GM18502 (cell line): ENCODE data around the gene HEPN1.
"Not testable (repeated sequence)": the region's sequence is repeated elsewhere in the genome, so short reads cannot be mapped to it uniquely, and the experiment has no call there.

ENCODE experiments used
- ATAC-seq: cut with Tn5 transposase; IDR thresholded peaks from one replicate; pipeline ENCODE4 v1.9.1; 2021; ENCODE audit warnings: mild to moderate bottlenecking; ENCODE audit not compliant: unreplicated experiment, poor library complexity

HEPN1 gene

DNA sequence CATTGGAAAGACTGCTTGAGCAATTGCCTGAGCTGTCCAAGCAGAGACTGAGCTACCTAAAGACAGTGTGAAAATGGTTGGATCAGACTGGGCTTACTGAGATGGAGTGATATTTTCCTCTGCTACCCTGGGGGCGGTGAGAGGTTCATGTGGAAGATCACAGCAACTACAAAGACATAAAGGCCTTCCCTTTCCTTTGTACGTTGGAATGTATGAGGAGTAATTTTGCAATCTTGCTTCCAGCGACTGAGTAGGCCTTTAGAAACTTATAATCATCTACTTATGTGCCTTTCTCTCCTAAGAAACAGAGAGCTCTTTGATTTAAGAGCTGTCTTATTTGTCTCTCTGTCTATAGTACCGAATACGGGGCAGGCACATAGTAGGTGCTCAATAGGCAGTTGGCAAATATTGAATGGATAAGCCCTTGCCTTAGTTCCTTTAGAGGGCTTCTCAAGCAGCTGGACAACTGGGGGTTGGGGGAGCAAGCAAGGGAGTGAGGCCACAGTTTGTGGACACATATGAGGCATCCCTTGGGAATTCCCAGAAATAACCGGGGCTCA, 19.2 kb downstream of the HEPN1 start:
- ATAC-seq = no peak

DNA sequence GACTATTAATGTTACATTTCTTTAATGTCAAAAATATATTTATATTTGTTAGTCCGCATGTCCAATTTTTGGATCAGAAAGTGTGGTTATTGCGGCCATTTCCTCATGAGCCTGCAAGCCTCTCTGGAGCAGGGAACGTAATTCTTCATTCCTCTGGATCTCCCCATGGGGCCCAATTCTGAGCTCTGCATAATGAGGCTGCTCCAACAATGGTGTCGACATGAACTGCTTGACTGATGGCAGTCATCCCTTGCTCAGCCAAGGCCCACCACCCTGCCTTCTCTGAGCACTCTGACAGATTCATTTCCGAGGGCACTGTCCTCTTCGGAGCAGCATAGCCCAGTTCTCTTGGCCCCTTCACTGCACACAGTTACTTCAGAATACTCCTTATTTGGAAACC, 19.9 kb downstream of the HEPN1 start:
- ATAC-seq = no peak

DNA sequence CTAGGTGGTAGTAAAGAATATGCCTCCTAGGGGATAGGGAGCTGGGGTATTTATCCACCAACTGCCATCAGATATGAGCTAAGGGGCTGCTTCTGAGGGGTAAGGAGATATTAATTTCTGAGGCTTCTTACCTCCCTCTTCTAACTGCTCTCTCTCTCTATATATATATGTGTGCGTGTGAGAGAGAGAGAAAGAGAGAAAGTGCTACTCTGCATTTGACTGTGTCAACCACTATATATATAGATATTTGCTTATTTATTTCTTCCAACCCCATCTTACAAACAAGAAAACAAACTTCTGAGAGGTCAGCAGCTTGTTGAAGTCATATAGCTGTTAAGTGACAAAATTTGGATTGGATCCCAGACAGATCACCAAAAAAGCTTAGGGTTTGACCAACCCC, 22.7 kb downstream of the HEPN1 start:
- no peak for ATAC-seq

DNA sequence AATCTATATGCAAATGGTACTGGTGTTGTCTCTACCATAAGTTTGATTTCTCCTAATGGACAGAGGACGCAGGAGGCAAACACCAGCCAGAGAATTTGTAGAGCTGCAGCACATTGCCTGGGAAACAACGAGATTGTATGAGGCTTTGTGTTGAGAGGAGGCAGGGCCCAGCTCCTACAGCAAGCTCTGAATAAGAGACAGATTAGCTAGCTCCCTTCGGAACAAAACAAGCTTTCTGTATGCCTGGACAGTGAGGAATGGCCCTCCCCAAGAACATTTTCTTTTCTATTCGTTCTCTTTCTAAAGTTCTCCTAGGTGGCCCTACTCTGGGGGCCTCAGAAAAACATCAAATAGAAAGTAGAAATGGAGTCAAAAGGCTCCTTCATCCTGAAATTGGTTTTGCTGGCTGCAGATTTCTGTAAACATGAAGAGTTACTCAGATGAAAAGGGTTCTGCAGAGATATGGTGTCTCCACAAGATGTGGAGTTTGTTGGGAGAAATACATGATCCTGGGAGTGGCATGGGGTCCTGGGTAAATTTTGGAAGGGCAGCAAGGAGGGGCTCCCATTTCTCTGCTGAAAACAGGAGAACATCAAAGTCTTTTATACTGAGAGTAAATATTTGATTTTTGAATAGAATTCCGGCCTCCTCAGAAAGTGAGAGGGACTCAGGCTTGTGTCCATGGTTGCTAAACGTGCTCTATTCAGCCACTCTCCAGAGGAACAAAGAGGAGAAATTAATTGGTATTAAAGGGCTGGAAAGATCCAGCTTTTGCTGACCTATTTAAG, 23.6 kb downstream of the HEPN1 start:
- no peak for ATAC-seq

DNA sequence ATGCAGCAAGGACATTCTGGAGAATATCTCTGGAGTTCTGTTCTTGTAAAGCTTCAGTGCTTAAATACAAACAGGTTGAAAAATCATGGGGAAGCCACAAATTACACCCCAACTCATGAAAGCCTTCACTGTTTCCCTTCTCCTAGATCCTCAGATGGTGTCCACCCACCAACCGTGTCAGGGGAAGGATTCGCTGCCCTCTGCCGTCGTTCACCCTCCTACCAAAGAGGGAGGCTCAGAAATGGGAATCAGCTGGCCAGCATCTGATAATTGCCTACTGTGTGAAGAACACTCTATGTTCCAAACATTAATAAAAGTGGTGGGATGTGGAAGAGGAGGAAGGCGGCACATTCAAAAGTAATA, 24.2 kb downstream of the HEPN1 start:
- ATAC-seq = no peak

DNA sequence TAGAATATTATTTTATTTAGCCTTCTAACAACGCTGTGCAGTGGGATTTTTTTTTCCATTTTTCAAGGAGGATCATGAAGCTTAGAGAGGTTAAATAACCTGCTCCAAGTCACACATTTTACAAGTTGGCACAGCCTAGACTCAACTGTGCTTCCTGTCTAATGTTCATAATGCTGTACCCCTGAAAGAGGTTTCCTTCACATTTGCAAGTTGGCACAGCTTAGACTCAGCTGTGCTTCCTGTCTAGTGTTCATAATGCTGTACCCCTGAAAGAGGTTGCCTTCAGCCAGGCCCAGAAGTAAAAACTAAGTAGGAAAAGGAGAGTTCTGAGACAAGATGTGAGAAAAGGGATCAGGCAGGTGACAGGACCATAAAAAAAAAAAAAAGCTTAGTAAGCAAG, 24.7 kb downstream of the HEPN1 start:
- no peak for ATAC-seq

DNA sequence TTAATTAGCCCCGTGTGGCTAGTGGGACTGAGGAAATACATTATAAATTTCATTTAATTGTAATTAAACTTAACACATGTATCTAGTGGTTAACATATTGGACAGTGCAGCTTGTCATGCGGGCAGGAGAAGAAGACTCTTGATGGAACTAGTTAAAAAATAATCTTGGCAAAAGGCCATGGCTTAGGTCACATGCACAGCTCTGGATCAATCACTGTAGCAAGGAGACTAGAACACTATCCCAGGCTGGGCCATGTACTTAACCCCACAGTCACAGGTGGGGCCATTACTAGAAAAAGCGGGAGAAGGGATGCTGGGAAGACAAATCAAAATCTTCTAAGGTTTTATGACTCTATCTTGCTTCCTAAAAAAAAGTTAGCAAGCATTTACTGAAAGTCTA, 25.5 kb downstream of the HEPN1 start:
- ATAC-seq = no peak

DNA sequence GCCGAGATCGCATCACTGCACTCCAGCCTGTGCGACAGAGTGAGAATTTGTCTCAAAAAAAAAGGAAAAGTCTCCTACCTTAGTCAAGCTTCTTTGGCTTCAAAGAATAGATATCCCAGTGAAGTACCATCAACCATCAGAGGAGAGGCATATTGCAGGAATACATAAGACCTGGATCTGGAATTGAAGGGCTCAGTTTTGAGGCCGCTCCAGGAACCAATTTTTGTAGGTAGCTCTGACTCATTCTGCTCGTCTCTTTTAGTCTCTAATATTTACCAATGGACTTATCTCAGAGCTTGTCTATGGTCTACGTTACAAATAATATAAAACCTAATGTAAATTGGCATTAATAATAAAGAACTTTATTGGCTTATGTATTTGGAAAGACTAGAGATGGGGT, 26.8 kb downstream of the HEPN1 start:
- no peak for ATAC-seq

DNA sequence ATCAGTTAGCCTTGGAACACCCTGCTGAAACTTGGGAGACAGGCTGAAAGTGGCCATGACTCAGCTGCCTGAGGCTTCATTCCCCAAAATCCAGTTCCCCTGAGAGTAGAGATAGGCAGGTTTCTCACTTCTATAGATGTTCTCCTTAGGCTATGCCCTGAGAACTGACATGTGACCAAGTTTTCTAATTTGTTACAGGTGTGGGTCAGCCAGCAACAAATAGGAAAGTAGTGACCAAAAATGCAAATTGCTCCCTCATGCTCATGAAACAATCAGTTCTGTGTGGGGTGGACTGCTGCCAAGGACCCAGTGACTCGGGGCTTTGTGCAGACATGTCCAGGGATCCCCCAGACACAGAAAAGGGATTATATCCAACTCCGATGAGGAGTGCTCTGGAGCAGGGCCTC, 27.7 kb downstream of the HEPN1 start:
- ATAC-seq = no peak

DNA sequence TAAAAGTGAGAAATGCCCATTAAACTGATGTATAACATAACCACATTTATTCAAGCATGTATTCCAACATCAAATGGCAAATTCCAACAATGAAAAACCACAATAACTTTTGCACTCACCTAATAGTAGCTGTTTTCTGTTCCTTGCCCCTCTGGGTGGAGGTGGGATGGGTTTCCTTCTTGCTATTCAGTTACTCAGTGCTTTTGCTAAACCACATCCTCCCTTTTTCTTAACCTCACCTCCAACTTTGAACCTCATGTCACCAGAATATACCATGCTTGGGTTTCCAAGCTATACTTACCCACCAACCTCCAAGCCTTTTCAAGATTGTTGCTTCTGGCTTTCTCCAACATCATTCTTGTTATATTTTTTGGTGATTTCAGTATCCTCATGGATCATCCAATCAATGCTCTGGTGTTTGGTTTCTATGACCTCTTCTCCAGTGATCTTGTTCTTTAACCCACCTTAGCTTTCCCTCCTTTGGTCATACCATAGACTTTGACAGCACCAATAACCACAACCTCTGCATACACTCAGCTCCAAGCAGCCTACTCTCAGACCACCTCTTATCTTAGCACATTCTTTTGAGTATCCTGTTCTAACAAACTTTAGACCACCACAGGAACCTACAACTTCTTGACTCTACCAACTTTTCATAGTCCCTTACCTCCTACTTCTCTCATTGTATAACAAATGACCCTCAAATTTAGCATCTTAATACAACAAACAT, 31.7 kb downstream of the HEPN1 start:
- ATAC-seq = no peak

DNA sequence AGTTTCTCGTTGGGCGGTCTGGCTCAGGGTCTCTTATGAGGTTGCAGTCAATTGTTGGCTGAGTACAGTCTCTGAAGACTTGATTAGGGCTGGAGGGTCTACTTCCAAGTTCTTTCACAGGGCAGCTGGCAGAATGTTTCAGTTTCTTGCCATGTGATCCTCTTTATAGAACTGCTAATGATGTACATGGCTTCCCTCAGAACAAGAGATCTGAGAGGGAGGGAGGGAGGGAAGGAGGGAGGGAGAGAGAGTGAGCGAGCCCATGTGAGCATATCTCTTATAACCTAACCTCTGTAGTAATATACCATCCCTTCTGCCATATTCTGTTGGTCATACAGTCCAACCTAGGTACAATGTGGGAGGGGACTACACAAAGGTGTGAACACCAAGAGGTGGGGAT, 32.3 kb downstream of the HEPN1 start:
- ATAC-seq = no peak

DNA sequence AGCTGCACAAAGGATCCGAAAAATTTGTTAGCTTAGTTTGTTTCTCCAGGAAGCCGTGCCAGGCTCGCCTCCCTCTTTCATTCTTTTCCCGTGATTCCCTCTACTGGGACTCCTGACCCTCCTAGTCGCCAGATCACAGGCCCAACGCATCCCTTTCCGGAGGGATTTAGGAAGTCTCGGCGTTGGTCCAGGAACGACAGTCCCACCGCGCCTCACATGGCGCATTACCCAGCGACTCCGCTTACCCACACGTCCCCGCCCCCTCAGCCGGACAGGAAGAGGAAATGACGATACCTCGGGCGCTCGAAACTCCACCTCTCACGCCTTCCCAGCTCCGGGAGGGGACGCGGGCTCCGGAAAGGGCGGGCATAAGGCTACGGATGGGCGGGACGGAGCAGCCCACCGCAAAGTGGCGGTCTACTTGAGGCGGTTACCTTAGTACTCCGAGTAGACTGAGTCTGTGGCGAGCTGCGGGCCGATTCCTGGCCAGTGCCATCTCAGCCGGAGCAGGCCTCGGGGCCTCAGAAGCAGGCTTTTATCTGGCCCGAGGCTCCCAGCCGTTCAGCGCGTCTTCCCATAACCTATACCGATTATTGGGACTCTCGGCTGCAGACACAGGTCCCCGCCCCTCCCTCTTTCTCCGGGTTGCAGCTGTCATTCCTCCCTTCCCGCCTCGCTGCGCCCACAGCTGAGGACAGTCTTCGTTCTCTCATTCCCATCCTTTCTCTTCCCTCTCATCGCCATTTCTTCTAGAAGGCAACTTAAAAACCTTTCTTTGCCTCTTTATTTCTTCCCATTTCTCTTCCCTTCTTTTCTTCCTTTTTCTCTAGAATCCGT, 34.9 kb downstream of the HEPN1 start, which contains the start of gene CCDC15:
TSS of gene CCDC15 (plus strand) at position 450 of the 837 bp plus-strand sequence. CDS start 531 bp downstream, outside the sequence.
- ATAC-seq = peak; percentile 99

DNA sequence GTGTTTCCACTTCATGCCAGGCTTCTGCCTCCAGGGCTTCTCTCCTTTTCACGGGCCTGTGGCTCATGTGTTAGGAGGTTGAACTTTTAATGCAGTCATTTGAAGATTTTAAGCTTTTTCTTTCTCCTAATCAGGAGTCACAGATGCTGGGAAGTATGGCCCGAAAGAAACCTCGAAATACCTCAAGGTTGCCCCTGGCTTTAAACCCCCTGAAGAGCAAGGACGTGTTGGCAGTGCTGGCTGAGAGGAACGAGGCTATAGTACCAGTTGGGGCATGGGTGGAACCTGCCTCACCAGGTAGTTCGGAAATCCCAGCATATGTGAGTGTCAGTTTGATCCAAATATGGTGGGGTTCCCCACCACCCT, 35.5 kb downstream of the HEPN1 start:
- ATAC-seq = no peak

DNA sequence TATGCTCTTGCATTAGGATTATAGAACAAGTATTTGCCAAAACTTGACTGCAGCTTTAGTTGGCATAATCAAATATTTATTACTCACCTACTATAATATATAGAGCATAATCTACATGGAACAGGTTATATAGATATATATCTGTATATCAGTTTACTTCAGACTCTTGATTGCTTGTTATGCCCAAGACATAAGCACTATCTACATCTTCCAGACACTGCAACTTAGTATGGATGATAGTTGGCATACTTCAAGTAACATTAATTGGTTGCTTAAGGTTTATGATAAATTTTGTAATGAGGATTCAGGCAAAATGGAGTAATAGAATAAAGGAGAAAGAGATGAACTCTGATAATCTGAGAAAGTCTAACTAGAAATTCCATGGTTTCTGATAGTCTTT, 36.0 kb downstream of the HEPN1 start:
- ATAC-seq = no peak

DNA sequence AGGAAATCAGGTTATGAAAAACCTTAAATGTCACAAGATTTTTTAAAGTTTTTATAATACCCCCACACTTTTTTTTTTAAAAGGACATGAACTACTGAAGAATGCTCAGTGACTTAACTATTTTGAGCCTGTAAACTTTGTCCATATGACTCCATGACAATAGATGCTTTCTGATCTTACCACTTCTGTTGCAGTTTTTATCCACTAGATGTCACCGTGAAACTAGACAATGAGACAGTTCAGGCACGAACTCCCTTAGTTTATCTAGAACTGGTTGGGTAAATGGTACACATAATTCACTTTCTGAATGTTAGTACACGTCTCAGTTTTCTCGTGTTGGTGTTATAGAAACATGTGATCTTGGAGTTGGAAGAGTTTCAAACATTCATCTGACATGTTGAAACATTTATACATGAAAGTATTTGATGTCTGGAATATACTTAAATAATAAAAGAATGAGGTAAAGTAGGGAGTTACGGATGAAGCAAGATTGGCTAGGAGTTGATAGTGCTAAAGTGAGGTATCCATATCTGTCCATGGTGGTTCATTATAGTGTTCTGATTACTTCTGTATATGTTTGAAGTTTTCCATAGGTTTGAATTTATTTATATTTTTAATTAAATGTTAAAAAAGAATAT, 43.0 kb downstream of the HEPN1 start:
- peak; percentile 87 for ATAC-seq

DNA sequence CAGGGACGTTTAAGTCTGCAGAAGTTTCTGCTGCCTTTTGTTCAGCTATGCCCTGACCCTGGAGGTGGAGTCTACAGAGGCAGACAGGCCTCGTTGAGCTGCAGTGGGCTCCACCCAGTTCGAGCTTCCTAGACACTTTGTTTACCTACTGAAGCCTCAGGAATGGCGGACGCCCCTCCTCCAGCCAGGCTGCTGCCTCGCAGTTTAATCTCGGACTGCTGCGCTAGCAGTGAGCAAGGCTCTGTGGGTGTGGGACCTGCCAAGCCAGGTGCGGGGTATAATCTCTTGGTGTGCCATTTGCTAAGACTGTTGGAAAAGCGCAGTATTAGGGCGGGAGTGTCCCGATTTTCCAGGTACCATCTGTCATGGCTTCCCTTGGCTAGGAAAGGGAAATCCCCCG, 49.1 kb downstream of the HEPN1 start:
- not testable (repeated sequence) for ATAC-seq
